ENCODE results near the gene GYG2. TPM values are rescaled to one million over a fixed set of nuclear protein-coding genes. Genes with fewer than 3 reads are reported as not detected.

Gene GYG2
- total RNA-seq, 1 experiment from 2014 or later, result 9.0 TPM

DNA sequence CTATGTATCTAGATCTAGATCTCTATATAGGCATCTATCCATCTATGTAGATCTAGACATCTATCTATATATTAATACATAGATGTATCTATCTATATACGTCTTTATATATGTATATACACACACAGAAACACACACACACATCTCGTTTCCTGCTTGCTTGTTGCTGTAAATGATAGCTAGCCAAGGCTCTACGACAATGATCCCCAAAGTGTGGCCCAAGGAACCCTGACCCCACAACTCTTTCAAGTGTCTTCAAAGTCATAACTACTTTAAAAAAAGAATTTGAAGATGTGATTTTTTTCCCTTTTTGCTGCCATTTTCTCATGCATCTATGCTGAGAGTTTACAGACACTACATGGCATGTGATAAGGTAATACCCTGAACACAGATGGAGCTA, 28.8 kb downstream of the GYG2 start:
- Mint-ChIP-seq H3K27me3 (ENCODE audit: unreplicated experiment) (no peaks in the 10 kb centered on the region), H3K9me3 (ENCODE audit: low read depth, unreplicated experiment) (no peaks in the 10 kb centered on the region), H3K4me3 (ENCODE audit: low read depth, unreplicated experiment) (no peak overlapping the region), H3K4me1 (ENCODE audit: low read depth, unreplicated experiment) (no peaks in the 10 kb centered on the region), H3K36me3 (ENCODE audit: insufficient read depth, unreplicated experiment) (no peaks in the 10 kb centered on the region), H3K27ac (ENCODE audit: unreplicated experiment) (no peak overlapping the region)
- BruUV-seq (replicated peaks), result no TSS peak
- CTCF ChIA-PET, result interaction anchor here (0.5 kb wide), 1 partner anchor 222 kb away, joined by 3 read pairs; no protein-coding TSS in a partner anchor
- TF ChIP-seq, protein P1, sequence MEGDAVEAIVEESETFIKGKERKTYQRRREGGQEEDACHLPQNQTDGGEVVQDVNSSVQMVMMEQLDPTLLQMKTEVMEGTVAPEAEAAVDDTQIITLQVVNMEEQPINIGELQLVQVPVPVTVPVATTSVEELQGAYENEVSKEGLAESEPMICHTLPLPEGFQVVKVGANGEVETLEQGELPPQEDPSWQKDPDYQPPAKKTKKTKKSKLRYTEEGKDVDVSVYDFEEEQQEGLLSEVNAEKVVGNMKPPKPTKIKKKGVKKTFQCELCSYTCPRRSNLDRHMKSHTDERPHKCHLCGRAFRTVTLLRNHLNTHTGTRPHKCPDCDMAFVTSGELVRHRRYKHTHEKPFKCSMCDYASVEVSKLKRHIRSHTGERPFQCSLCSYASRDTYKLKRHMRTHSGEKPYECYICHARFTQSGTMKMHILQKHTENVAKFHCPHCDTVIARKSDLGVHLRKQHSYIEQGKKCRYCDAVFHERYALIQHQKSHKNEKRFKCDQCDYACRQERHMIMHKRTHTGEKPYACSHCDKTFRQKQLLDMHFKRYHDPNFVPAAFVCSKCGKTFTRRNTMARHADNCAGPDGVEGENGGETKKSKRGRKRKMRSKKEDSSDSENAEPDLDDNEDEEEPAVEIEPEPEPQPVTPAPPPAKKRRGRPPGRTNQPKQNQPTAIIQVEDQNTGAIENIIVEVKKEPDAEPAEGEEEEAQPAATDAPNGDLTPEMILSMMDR (IDR thresholded peaks at IDR 0.05; ENCODE audit: unreplicated experiment), result no peak
- DNase-seq, result no peak
- intact Hi-C loops (cut with micrococcal nuclease; ENCODE audit: unreplicated experiment), result no loop called here

DNA sequence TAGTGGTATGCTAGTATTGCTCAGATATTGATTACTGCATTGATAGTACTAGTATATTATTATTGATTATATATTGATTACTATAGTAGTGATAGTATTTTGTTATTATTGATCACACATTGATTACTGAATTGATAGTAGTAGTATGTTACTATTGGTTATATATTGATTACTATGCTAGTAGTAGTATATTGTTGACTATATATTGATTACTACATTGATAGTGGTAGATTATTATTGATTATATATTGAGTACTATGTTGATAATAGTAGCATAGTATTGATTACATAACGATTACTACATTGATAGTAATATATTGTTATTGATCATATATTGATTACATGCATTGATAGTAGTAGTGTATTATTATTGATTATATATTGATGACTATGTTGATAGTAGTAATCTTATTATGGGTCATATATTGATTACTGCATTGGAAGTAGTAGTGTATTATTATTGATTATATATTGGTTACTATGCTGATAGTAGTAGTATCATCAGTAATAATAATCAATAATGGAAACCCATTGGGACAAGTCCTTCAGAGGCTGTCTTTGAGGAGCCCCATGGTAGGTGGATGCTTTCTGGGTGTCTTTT, 30.6 kb downstream of the GYG2 start:
- no peak for DNase-seq
- no TSS peak for BruUV-seq (replicated peaks)
- Mint-ChIP-seq H3K9me3 (ENCODE audit: low read depth, unreplicated experiment) (no peaks in the 10 kb centered on the region), H3K4me3 (ENCODE audit: low read depth, unreplicated experiment) (no peak overlapping the region), H3K36me3 (ENCODE audit: insufficient read depth, unreplicated experiment) (no peaks in the 10 kb centered on the region), H3K4me1 (ENCODE audit: low read depth, unreplicated experiment) (no peaks in the 10 kb centered on the region), H3K27me3 (ENCODE audit: unreplicated experiment) (no peaks in the 10 kb centered on the region), H3K27ac (ENCODE audit: unreplicated experiment) (no peak overlapping the region)
- intact Hi-C loops (cut with micrococcal nuclease; ENCODE audit: unreplicated experiment), result no loop called here
- TF ChIP-seq, protein P1 (IDR thresholded peaks at IDR 0.05; ENCODE audit: unreplicated experiment), result no peak
- CTCF ChIA-PET, result no interaction called here

DNA sequence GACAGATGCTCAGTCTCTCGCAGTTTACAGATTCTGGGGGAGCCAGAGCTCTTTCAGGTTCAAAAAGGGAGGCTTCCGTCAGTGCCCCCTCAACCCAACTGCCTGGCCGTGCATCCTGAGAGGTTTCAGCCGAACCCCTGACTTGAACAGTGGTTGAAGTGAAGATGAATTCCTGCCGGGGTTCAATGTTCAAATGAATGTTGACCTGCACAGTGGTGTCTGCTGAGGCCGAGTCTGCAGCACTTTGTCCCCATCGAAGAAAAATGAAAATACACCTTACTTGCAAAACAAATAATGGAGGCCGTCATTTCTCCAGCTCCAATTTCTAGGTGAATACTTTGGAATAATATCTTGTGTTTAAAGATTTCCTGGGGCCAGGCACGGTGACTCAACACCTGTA, 33.7 kb downstream of the GYG2 start:
- TF ChIP-seq, protein P1 (IDR thresholded peaks at IDR 0.05; ENCODE audit: unreplicated experiment), result no peak
- Mint-ChIP-seq H3K27ac (ENCODE audit: unreplicated experiment) (no peak overlapping the region), H3K4me1 (ENCODE audit: low read depth, unreplicated experiment) (no peaks in the 10 kb centered on the region), H3K9me3 (ENCODE audit: low read depth, unreplicated experiment) (no peaks in the 10 kb centered on the region), H3K4me3 (ENCODE audit: low read depth, unreplicated experiment) (no peak overlapping the region), H3K27me3 (ENCODE audit: unreplicated experiment) (no peaks in the 10 kb centered on the region), H3K36me3 (ENCODE audit: insufficient read depth, unreplicated experiment) (no peaks in the 10 kb centered on the region)
- DNase-seq, result no peak
- no TSS peak for BruUV-seq (replicated peaks)
- intact Hi-C loops (cut with micrococcal nuclease; ENCODE audit: unreplicated experiment), result no loop called here
- CTCF ChIA-PET, result no interaction called here

DNA sequence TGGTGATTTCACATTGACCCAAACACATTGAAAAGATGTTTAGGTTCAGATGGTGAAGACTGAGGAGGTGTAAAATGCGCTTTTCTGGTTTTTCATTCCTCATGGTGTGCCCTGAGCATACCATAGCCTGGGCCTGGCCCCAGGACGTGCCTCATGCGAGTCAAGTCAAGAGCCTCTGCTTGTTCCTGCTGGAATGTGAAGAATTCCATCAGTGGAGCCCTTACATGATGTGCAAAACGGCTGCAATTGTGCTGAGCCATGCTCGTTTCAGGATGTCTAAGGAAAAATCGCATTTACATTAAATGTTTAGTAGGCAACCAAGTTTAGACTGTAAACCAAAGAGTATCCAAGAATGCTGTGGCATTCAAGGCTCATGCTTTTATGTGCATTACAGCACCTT, 34.9 kb downstream of the GYG2 start:
- DNase-seq, result no peak
- no peaks in the 10 kb centered on the region for H3K9me3 Mint-ChIP-seq (ENCODE audit: low read depth, unreplicated experiment)
- no peaks in the 10 kb centered on the region for H3K27me3 Mint-ChIP-seq (ENCODE audit: unreplicated experiment)
- TF ChIP-seq, protein P1 (IDR thresholded peaks at IDR 0.05; ENCODE audit: unreplicated experiment), result no peak
- H3K36me3 Mint-ChIP-seq (ENCODE audit: insufficient read depth, unreplicated experiment), result no peaks in the 10 kb centered on the region
- CTCF ChIA-PET, result no interaction called here
- H3K4me3 Mint-ChIP-seq (ENCODE audit: low read depth, unreplicated experiment), result no peak overlapping the region
- no TSS peak for BruUV-seq (replicated peaks)
- intact Hi-C loops (cut with micrococcal nuclease; ENCODE audit: unreplicated experiment), result no loop called here
- no peaks in the 10 kb centered on the region for H3K4me1 Mint-ChIP-seq (ENCODE audit: low read depth, unreplicated experiment)
- H3K27ac Mint-ChIP-seq (ENCODE audit: unreplicated experiment), result no peak overlapping the region
